ENCODE measurements around the gene ARHGEF40. TPM values are rescaled to one million over a fixed set of nuclear protein-coding genes. Genes with fewer than 3 reads are reported as not detected.

ARHGEF40 gene
- total RNA-seq, 1 experiment from 2014 or later = 3.6 TPM

DNA sequence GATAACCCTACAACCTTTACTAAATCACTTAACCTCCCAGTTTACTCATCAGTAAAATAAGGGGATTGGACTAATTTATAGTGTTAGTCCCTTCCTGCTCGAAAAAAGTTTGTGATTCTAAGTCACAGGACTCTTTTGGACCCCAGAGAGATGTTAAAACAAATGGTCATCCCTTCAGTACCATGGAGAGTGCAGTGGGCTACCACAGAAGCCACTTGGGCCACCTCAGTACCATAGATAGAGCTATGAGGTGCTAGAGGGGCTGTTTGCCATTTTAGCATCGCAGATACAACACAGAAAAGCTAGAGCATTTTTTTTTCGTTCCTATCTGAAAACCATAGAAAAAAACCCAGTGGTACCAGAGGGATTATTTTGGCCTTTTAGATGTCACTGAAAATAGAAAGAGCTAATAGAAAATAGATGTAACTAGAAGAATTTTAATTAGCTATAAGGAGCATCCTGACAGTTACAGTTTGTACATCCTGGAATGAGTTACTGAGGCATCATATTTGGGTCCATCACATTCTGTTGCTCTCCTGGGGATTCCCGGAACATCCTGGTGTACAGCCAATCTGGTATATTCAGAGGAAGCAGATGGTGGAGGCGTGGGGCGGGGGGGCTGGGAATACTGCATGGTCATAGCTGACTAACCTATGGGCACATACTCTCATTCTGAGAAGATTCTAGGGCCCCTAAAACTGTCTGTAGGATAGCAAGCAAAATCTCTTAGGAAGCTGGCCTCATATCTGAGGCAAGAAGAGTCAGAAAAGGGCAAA, 25.5 kb downstream of the ARHGEF40 start:
- TF ChIP-seq, protein P1, sequence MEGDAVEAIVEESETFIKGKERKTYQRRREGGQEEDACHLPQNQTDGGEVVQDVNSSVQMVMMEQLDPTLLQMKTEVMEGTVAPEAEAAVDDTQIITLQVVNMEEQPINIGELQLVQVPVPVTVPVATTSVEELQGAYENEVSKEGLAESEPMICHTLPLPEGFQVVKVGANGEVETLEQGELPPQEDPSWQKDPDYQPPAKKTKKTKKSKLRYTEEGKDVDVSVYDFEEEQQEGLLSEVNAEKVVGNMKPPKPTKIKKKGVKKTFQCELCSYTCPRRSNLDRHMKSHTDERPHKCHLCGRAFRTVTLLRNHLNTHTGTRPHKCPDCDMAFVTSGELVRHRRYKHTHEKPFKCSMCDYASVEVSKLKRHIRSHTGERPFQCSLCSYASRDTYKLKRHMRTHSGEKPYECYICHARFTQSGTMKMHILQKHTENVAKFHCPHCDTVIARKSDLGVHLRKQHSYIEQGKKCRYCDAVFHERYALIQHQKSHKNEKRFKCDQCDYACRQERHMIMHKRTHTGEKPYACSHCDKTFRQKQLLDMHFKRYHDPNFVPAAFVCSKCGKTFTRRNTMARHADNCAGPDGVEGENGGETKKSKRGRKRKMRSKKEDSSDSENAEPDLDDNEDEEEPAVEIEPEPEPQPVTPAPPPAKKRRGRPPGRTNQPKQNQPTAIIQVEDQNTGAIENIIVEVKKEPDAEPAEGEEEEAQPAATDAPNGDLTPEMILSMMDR (IDR thresholded peaks at IDR 0.05; ENCODE audit: unreplicated experiment) = no peak
- H3K27ac Mint-ChIP-seq (ENCODE audit: low read depth, unreplicated experiment) = peak overlapping the region; percentile 71
- ChIA-PET CTCF (interaction anchor here (0.6 to 7.3 kb wide), 13 partner anchors 8 to 1670 kb away, joined by 3 to 241 read pairs (median 6); partner anchors contain the start of genes ARHGEF40 and TMEM253), POLR2A (interaction anchor here (1.1 to 4.5 kb wide), 4 partner anchors 9 to 90 kb away, joined by 3 to 37 read pairs (median 6); partner anchors contain the start of gene RNASE7)
- BruUV-seq (replicated peaks) = no TSS peak
- H3K9me3 Mint-ChIP-seq (ENCODE audit: unreplicated experiment) = no peaks in the 10 kb centered on the region
- no peaks in the 10 kb centered on the region for H3K27me3 Mint-ChIP-seq (ENCODE audit: insufficient read depth, unreplicated experiment)
- no peak for DNase-seq (ENCODE audit: unreplicated experiment)
- H3K4me1 Mint-ChIP-seq (ENCODE audit: insufficient read depth, unreplicated experiment) = peaks cover 27% of the 10 kb centered on the region
- peaks cover 19% of the 10 kb centered on the region for H3K36me3 Mint-ChIP-seq (ENCODE audit: insufficient read depth, unreplicated experiment)
- no peak overlapping the region for H3K4me3 Mint-ChIP-seq (ENCODE audit: unreplicated experiment)
- intact Hi-C loops (cut with micrococcal nuclease) = loop anchor here (5.0 kb wide), 1 partner anchor 483 kb away; no protein-coding TSS in a partner anchor

GRCh38 chr14:21096438-21096837, 26.3 kb downstream of the ARHGEF40 start:
- intact Hi-C loops (cut with micrococcal nuclease) = loop anchor here (5.0 kb wide), 1 partner anchor 484 kb away; no protein-coding TSS in a partner anchor
- peaks cover 25% of the 10 kb centered on the region for H3K4me1 Mint-ChIP-seq (ENCODE audit: insufficient read depth, unreplicated experiment)
- BruUV-seq (replicated peaks) = TSS peak; percentile 29
- peak overlapping the region; percentile 70 for H3K4me3 Mint-ChIP-seq (ENCODE audit: unreplicated experiment)
- TF ChIP-seq, protein P1 (IDR thresholded peaks at IDR 0.05; ENCODE audit: unreplicated experiment) = no peak
- H3K9me3 Mint-ChIP-seq (ENCODE audit: unreplicated experiment) = no peaks in the 10 kb centered on the region
- no peaks in the 10 kb centered on the region for H3K27me3 Mint-ChIP-seq (ENCODE audit: insufficient read depth, unreplicated experiment)
- ChIA-PET CTCF (interaction anchor here (0.6 to 7.3 kb wide), 9 partner anchors 8 to 93 kb away, joined by 3 to 241 read pairs (median 8); partner anchors contain the start of gene TMEM253), POLR2A (interaction anchor here (0.5 to 4.5 kb wide), 6 partner anchors 8 to 228 kb away, joined by 3 to 37 read pairs (median 6); partner anchors contain the start of genes ARHGEF40 and RNASE7)
- DNase-seq (ENCODE audit: unreplicated experiment) = no peak
- H3K27ac Mint-ChIP-seq (ENCODE audit: low read depth, unreplicated experiment) = peak overlapping the region; percentile 71
- H3K36me3 Mint-ChIP-seq (ENCODE audit: insufficient read depth, unreplicated experiment) = peaks cover 14% of the 10 kb centered on the region

GRCh38 chr14:21096978-21097635, 27.0 kb downstream of the ARHGEF40 start:
- H3K36me3 Mint-ChIP-seq (ENCODE audit: insufficient read depth, unreplicated experiment) = peaks cover 12% of the 10 kb centered on the region
- no peaks in the 10 kb centered on the region for H3K9me3 Mint-ChIP-seq (ENCODE audit: unreplicated experiment)
- no peak for DNase-seq (ENCODE audit: unreplicated experiment)
- TF ChIP-seq, protein P1 (IDR thresholded peaks at IDR 0.05; ENCODE audit: unreplicated experiment) = no peak
- no TSS peak for BruUV-seq (replicated peaks)
- no peaks in the 10 kb centered on the region for H3K27me3 Mint-ChIP-seq (ENCODE audit: insufficient read depth, unreplicated experiment)
- peaks cover 28% of the 10 kb centered on the region for H3K4me1 Mint-ChIP-seq (ENCODE audit: insufficient read depth, unreplicated experiment)
- ChIA-PET POLR2A (interaction anchor here (0.5 to 4.5 kb wide), 7 partner anchors 7 to 415 kb away, joined by 3 to 37 read pairs (median 4); partner anchors contain the start of genes ARHGEF40 and RNASE7), CTCF (interaction anchor here (0.5 to 7.3 kb wide), 12 partner anchors 7 to 92 kb away, joined by 3 to 241 read pairs (median 4); partner anchors contain the start of genes ARHGEF40 and TMEM253)
- peak overlapping the region; percentile 70 for H3K4me3 Mint-ChIP-seq (ENCODE audit: unreplicated experiment)
- intact Hi-C loops (cut with micrococcal nuclease) = loop anchor here (5.0 kb wide), 1 partner anchor 485 kb away; no protein-coding TSS in a partner anchor
- H3K27ac Mint-ChIP-seq (ENCODE audit: low read depth, unreplicated experiment) = peak overlapping the region; percentile 71

Data from MCF 10A (cell line).